Epidermal melanocyte (primary cell): ENCODE measurements around the gene INTS14.
"Not testable (repeated sequence)": the region's sequence is repeated elsewhere in the genome, so short reads cannot be mapped to it uniquely, and the experiment has no call there.

Experiments used
- DNase-seq: peaks from one replicate; pipeline ENCODE4 v3.0.0; 2011; ENCODE audit warnings: low spot score; ENCODE audit not compliant: insufficient read length

The INTS14 gene

GRCh38 chr15:65579762-65580161 is 31.2 kb downstream of the INTS14 start:
- no peak for DNase-seq

DNA sequence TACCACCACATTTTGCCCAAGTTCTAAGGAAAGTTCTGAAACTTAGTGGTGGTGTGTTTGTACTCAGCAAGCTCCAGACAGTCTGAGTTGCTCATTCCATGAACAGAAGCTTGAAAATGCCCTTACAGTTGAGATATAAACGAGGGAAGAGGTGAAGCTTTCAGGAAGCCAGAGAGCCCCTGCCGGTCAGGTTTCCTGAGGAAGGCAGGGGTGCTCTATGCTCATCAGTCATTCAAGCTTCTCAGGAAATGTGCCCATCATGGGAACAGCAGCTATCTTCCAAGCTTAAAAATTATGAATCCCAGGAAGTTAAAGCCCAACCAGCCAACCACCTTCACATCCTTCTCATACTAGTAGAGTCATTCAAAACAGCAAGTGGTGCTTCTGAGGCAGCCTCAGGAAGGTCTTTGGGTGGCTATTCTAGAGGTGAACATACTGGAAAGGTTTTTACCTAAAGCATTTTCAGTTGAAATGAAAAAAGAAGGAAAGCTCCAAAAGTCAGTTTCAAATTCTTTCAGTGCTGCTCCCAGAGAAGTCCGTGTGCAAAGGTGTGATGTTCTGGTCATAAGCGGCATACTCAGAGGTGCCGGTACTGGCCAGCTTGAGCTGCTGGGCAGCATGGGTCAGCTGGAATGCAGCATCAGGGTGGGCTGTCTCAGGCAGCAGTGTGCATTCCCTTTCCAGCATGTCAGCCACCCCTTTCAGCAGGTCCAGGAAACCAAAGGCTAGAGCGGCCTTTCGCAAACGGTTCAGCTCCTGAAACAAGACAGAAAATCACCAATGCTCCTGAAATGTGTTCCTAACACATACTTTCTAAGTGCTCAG is 31.8 kb downstream of the INTS14 start:
- DNase-seq, result no peak

GRCh38 chr15:65577129-65577996 is 33.6 kb downstream of the INTS14 start:
- no peak for DNase-seq

- no peak for DNase-seq
Observed at GRCh38 chr15:65576664-65577063, 34.3 kb downstream of the INTS14 start.

- DNase-seq, result no peak
Observed at GRCh38 chr15:65571971-65572370, 39.0 kb downstream of the INTS14 start.

- no peak for DNase-seq
Observed at GRCh38 chr15:65569728-65570127, 41.2 kb downstream of the INTS14 start.

DNA sequence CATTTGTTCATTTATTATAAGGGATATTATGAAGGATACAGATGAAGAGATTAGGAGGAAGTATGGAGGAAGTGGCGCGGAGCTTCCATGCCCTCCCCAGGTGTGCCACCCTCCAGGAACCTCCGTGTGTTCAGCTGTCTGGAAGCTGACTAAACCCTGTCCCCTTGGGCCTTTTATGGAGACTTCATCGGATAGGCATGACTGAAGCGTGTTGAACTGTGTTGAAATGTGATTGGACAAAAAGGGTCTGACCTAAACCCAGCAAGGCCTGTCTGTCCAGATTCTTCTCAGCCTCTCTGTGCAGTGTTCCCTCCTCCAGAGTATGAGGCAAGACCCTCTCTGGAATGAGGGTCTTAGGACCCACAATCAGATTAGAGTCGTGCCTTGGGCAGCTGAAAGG is 49.0 kb downstream of the INTS14 start:
- DNase-seq, result no peak

DNA sequence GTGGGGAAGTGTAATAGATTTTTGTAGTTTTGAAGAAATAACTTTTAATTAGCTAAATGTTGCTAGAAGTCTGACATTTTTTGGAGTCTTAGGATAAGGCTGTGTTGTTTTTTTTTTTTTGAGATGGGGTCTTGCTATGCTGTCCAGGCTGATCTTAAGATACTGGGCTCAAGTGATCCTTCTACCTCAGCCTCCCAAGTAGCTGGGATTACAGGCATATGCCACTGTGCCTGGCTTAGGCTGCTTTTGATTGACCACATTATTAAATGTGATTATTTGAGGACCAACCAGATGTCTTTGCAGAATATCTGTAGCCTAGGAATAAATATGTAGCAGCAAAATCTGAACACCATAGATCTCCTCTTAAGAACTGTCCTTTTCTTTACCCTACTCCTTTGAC is 51.0 kb downstream of the INTS14 start:
- DNase-seq, result no peak

- DNase-seq, result no peak
Observed at GRCh38 chr15:65558997-65559760, 51.8 kb downstream of the INTS14 start.

DNA sequence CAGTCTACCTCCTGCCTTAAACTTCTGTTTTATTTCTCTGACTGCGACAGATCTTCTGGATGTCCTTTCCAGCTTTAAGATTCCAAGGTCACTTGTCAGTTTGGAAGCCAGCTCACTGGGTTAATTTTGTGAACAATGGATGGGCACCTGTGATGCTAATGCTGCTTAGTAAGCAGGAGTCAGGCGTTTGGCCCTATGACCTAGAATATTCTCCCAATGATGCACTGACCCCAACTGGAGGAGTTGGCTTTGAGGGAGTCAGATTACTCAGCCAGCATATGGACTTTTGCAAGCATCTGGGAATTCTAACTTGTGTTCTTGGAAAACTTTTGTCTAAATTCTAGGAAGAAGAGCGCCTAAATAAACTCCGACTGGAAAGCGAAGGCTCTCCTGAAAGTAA is 52.6 kb downstream of the INTS14 start:
- DNase-seq, result no peak

GRCh38 chr15:65556622-65557021 is 54.3 kb downstream of the INTS14 start:
- DNase-seq, result no peak

- no peak for DNase-seq
Observed at GRCh38 chr15:65553691-65554090, 57.2 kb downstream of the INTS14 start.

DNA sequence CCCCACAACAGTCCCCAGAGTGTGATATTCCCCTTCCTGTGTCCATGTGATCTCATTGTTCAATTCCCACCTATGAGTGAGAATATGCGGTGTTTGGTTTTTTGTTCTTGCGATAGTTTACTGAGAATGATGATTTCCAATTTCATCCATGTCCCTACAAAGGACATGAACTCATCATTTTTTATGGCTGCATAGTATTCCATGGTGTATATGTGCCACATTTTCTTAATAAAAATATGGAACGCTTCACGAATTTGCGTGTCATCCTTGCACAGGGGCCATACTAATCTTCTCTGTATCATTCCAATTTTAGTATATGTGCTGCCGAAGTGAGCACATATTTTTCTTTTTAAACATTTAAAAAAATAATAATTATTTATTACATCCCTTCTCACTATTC is 58.1 kb downstream of the INTS14 start:
- not testable (repeated sequence) for DNase-seq

- DNase-seq, result no peak
Observed at GRCh38 chr15:65551183-65551582, 59.7 kb downstream of the INTS14 start.

GRCh38 chr15:65550681-65551098 is 60.2 kb downstream of the INTS14 start:
- no peak for DNase-seq

DNA sequence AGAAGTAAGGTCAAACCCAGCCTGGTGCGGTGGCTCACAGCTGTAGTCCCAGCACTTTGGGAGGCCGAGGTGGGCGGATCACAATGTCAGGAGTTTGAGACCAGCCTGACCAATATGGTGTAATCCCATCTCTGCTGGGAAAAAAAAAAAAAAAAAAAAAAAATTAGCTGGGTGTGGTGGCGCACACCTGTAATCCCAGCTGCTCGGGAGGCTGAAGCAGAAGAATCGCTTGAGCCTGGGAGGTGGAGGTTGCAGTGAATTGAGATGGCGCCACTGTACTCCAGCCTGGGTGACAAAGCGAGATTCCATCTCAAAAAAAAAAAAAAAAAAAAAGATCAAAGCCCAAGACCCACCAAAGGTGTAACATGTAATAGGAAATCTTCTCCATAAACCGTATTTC is 61.6 kb downstream of the INTS14 start:
- not testable (repeated sequence) for DNase-seq

DNA sequence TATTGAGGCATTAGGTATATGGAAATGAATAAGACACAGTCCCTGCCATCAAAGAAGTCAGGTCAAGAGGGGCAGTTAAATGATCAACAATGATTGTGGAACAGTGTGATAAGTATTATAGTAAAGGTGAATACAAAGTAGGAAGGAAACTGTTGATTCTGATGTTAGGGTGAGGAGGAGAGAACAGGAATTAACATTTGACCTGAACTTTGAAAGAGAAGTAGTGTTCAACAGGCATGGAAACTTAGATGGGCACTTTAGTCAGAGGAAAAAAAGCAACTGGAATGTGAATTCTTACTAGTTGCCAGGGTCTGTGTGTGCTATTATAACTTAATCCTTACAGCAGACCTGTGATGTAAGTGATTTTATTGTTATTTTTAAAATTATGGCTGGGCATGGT is 63.1 kb downstream of the INTS14 start:
- no peak for DNase-seq

- DNase-seq, result no peak
Observed at GRCh38 chr15:65541231-65541820, 69.6 kb downstream of the INTS14 start.

DNA sequence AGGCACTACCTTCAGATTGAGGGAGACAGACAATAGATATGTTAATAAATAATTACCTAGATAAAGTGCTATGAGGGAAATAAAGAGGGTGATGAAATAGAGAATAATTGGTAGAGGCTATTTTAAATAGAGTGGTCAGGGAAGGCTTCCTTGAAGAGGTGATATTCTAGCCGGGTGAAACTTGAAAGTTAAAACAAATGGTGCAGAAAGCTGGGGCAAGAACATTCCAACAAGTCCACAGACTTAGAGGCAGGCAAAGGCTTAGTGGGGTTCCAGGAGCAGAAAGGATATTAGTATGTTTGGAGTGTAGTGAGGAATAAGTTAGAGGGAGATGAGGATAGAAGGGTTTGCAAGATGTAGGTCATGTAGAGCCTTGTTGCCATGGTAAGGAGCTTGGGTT is 70.6 kb downstream of the INTS14 start:
- no peak for DNase-seq

DNA sequence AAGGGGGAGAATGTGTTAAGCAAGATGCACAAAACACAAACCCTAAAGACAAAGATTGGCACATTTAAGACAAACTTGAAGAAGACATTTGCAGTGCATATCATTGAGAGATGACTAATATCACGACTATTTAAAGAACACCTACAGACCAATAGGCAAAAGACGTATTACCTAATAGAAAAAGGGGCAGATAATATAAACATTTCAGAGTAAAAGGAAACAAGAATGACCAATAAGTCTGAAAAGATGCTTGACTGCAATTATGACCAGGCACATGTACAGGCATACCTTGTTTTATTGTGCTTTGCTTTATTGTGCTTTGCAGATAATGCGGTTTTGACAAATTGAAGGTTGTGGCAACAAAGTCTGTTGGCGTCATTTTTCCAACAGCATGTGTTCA is 75.7 kb downstream of the INTS14 start:
- DNase-seq, result no peak

- no peak for DNase-seq
Observed at GRCh38 chr15:65533057-65533756, 77.7 kb downstream of the INTS14 start.
